Stimulated activated CD8-positive, alpha-beta memory T cell treated with anti-CD3 and anti-CD28 coated beads, Interleukin-7, amount 100 ng/mL, for 4 hours (primary cell): ENCODE data around the gene FDXR.

Experiments
- DNase-seq, 2 donors: peaks; one replicate each; pipeline ENCODE4 v3.0.0-alpha.2; 2020; ENCODE audit warnings: low read depth in 2 of 2

The FDXR gene

GRCh38 chr17:74833501-74834377 is 39.1 kb downstream of the FDXR start:
- DNase-seq, result no peak

- DNase-seq, result no peak
These were observed 40.4 kb downstream of the FDXR start for GRCh38 chr17:74832421-74832820.

DNA sequence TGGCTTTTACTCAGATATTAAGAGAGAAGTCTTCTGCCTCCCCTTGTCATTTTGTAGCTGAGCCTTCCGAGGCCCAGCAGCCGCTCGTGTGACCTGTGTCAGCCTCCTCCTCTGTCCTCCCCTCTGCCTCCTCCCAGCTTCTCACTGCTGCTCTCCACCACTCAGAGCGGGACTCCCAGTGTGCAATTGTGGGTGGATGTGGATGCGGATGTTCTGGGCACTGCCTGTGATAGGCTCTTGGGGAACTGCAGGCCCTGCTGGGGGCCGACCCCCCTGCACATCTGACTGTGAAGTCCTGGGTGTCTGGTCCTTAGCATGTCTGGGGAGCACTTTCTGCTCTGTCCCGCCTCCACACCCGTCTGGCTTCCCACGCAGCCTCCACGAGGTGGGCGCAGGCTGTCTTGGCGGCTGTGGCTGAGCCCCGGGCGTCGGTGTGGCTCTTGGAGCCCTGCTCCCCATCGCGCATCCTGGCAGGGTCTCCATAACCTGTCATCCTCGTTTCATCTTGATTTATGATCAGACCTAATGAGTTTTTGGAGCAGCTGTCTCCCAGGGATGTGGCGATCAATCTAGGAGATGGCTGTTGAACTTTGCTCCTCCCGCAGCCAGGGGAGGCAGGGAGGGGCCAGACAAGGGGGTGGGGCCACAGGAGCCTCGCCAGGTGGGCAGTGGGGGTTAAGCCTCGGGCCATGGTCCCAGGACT is 41.2 kb downstream of the FDXR start:
- no peak for DNase-seq

- DNase-seq, result no peak
These were observed 41.9 kb downstream of the FDXR start for GRCh38 chr17:74830861-74831260.

GRCh38 chr17:74827800-74828199 is 45.0 kb downstream of the FDXR start:
- DNase-seq, result no peak

DNA sequence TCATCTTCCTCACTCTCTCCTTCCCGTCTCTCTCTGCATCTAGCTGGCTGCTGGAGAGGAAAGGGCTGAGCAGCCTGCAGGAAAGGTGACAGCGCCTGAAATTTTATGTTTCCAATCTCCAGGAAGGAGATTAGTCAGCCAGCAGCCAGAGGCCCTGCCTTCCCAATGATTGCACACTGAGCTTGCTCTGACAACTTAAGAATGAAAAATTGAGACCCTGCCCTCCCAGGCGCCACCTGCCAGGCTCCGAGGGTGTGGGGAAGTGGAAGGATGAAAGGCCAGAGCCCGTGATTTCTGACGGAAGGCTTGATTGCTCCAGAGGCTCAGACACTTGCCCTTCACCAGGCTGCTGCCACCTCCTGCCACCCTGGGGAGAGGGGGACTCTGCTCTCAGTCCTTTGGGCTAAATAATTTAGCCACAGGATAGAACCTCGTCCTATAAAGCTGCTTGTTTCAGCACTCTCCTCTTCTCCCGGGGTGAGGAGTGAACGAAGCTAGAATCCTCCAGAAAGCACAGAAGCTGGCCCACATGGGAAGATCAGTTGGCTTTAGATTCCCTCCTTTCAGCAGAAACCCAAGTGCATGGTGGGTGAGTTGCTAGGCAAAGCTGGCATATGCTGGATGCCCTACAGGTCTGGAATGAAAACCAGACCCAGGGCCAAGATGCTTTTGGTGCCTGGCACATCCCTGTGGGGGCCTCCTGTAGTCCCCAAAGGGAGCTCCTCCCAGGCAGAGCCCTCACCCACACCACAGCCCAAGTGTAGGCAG is 46.7 kb downstream of the FDXR start:
- DNase-seq, result no peak

DNA sequence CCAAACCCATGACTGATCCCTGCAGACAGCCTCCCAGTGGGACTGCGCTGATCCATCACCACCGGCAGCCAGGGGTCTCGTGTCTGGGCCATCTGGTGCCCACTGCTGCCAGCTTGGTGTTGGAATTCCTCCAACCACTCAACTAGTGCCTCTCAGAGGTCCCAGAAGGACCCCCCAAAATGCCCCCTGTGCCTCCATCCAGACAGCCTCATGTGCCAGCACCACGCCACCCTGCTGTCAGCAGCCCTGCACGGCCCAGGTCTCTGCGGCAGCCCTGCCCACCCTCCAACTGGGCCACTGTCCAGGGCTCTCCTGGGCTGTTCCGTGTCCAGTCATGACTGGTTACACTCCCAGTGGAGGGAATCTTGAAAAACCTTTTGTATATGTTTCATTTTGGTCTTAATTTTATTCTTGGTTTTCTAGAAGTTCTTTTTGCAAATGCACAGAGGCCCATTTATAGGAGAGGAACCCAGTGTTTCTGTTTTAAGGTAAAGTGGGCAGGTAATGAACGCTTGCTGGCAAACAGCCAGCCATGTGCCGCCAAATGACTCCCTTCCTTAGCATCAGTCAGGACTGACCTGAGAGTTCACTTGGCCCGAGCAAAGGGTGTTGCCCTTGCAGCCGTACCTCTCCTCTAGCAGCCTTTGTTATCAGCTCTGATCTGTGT is 47.7 kb downstream of the FDXR start:
- DNase-seq, result no peak

DNA sequence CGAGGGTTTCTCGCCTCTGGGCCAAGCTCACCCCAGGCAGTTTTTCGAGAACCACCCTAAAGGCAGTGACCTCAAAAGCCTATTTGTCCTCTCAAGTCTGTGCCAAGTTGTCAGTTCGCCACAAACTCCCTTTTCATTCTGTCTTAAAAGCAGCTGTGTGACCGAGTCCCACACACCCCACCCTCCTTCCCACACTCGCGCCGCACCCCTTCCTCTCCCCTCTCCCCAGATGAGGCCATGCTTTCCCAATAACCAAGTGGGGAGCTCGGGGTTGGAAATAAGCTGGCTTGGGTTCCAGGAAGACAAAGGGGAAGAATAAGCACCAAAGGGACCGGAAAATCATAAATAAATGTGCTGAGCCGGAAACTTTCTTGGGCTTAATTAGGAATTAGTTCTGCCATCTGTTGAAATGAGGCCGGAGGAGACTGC is 49.8 kb downstream of the FDXR start:
- DNase-seq, result no peak

DNA sequence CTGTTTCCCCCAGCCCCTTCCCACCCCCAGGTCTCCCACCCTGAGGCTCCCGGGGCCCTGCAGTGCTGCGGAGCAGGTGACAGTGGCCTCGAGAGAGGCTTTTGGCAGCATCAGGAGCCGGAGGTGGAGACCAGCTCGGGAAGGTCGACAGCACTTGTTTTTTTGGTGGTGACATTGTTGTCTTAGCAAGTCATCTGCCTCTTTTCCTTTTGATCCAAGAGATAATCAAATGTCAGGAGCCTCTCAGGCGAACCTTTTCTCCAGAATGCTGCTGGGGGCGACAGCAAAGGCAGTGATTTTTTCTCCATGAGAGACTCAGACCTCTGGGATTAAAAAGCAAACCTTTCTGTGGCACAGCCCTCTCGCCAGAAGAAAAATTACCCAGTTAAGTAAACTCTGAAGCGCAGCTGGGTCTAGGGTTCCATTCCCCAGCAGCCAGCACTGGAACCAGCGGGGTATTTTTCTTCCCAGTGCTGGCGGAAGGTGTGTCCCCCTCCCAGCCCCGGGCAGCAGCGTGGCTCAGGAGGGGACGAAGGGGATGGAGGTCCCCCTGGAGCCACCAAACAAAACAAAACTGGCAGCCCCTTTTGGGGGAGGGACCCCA is 50.4 kb downstream of the FDXR start:
- no peak for DNase-seq

GRCh38 chr17:74821655-74822334 is 51.0 kb downstream of the FDXR start:
- DNase-seq, result no peak

DNA sequence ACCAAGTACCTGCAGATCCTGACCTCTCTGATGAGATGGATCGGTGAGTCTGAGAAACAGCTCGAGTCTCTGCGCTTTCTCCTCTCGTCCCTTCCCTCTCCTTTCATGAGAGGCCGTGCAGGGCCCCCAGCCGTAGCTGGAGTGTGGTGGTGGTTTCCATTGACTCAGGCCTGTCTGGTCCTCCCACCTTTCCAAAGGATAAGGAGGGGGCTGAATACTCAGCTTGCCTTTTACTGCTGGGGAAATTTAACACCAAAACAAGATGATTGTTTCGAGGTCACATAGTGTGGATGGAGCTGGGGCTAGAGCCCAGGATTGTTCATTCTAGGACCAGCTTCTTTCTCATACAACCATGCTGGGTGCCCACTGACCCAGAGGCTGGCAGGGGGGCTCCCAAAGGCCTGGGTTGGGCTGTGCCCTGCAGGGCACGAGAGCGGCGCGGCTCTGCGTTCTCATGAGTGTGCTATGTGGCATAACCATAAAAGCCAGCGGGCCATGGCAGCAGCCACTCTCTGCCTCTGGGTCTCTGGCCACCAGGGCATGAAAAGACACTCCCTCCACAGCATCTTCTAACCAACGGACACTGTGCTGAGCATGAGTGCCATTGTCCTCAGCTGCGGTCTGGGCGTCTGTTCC is 52.9 kb downstream of the FDXR start:
- DNase-seq, result no peak

- DNase-seq, result no peak
These were observed 54.4 kb downstream of the FDXR start for GRCh38 chr17:74818291-74818938.

- DNase-seq, result no peak
These were observed 55.7 kb downstream of the FDXR start for GRCh38 chr17:74816905-74817620.

DNA sequence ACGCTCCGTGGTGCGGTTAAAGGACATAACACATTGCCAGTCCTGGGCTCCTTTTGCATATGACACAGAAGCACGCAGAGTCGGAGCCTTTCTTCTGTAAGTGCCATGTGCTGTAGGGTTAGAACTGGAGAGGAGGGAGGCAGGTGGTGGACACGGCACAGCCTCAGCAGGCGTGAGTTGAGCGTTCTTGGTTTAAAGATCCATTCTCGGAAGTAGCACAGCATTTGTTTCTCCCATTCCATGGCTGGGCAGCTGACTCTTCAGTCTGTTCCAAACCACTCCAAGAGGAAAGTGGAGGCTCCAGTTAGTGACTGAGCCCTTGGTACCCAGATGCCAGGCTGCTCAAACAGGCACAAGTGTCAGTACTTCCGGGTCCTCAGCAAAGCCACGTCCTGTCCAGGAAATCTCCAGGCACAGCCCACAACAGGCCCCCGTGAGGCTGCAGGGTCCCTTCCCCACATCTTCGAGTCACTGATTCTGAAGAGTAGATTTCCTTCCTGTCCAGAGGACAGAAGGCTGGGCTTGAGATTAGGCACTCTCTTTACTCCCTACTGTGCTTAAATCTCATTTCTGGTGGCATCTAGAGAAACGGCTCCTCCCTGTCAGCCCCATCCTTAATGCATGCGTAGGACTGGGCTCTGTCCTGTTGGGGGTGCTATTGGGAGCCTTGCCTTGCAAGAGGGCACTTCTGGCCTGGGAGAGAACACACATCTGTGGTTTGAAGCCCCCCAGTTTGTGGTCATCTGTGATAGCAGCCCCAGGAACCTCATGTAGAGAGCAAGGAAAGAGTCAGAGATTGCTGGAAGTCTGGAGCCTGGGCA is 57.0 kb downstream of the FDXR start:
- DNase-seq, result no peak

GRCh38 chr17:74815067-74815466 is 57.7 kb downstream of the FDXR start:
- no peak for DNase-seq

GRCh38 chr17:74814453-74814852 is 58.3 kb downstream of the FDXR start:
- no peak for DNase-seq
